ENCODE data around the gene CAMTA1.

Gene CAMTA1

GRCh38 chr1:7447093-7447492 is 661.8 kb downstream of the CAMTA1 start:
- H3K4me1 ChIP-seq (ENCODE audit: control insufficient read depth, insufficient read depth, low read length): 0 out of 2 replicates have a peak, but pooled peaks cover 8% of the 10 kb centered on the region
- no peaks in the 10 kb centered on the region for H3K9me3 ChIP-seq (ENCODE audit: control insufficient read depth, insufficient read depth, low read depth, low read length)
- no peak overlapping the region for H3K4me3 ChIP-seq (ENCODE audit: low read depth, low read length)
- no peak overlapping the region for H3K27ac ChIP-seq (ENCODE audit: low read depth, low read length)
- H3K9ac ChIP-seq (ENCODE audit: low read length): no peak overlapping the region
- H3K36me3 ChIP-seq (ENCODE audit: control insufficient read depth, insufficient read depth, low read length): no peaks in the 10 kb centered on the region
- no peaks in the 10 kb centered on the region for H3K27me3 ChIP-seq (ENCODE audit: control insufficient read depth, insufficient read depth, low read length)

DNA sequence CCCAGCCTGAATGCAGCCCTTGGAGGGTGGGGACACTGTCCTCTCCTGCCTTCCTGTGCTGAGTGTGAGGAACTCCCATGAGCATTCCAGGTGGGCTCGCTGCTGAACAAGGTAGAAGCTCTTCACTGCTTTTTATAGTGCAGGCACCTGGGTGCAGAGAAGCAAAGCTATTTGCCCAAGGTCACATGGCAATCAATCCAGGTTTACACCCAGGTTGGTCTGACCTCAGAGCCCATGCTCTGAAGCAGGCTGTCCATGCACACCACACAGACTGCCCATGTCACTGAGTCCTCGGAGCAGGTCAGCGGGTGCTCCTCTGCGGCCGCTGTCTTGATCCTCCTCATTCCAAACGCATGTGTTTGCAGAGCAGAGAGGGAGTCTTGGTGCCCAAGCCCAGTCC is 662.5 kb downstream of the CAMTA1 start:
- Histone ChIP-seq H3K9me3 (ENCODE audit: control insufficient read depth, insufficient read depth, low read depth, low read length) (no peaks in the 10 kb centered on the region), H3K36me3 (ENCODE audit: control insufficient read depth, insufficient read depth, low read length) (no peaks in the 10 kb centered on the region), H3K27ac (ENCODE audit: low read depth, low read length) (no peak overlapping the region), H3K27me3 (ENCODE audit: control insufficient read depth, insufficient read depth, low read length) (no peaks in the 10 kb centered on the region), H3K4me3 (ENCODE audit: low read depth, low read length) (no peak overlapping the region), H3K4me1 (ENCODE audit: control insufficient read depth, insufficient read depth, low read length) (0 out of 2 replicates have a peak, but pooled peaks cover 8% of the 10 kb centered on the region), H3K9ac (ENCODE audit: low read length) (no peak overlapping the region)

DNA sequence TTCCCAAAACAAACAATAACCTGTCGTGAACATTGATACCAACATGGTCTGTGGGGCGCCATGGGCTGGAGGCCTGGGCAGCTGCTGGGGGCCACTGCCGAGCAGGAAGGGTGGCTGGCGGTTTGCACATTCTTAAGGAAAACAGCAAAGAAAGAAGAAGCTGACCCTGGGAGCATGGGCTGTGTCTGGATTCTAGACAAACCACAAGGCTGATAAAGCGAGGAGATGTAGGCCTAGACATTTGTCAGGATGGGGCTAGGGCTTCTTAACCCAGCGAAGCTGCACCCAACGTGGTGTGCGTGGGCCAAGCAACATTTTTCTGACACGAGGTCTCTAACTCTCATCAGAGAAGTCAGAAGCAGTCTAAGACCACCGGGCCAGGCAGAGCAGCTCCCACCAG is 663.7 kb downstream of the CAMTA1 start:
- no peak overlapping the region for H3K27ac ChIP-seq (ENCODE audit: low read depth, low read length)
- 0 out of 2 replicates have a peak, but pooled peaks cover 8% of the 10 kb centered on the region for H3K4me1 ChIP-seq (ENCODE audit: control insufficient read depth, insufficient read depth, low read length)
- no peak overlapping the region for H3K9ac ChIP-seq (ENCODE audit: low read length)
- no peaks in the 10 kb centered on the region for H3K36me3 ChIP-seq (ENCODE audit: control insufficient read depth, insufficient read depth, low read length)
- no peaks in the 10 kb centered on the region for H3K27me3 ChIP-seq (ENCODE audit: control insufficient read depth, insufficient read depth, low read length)
- H3K9me3 ChIP-seq (ENCODE audit: control insufficient read depth, insufficient read depth, low read depth, low read length): no peaks in the 10 kb centered on the region
- H3K4me3 ChIP-seq (ENCODE audit: low read depth, low read length): no peak overlapping the region

DNA sequence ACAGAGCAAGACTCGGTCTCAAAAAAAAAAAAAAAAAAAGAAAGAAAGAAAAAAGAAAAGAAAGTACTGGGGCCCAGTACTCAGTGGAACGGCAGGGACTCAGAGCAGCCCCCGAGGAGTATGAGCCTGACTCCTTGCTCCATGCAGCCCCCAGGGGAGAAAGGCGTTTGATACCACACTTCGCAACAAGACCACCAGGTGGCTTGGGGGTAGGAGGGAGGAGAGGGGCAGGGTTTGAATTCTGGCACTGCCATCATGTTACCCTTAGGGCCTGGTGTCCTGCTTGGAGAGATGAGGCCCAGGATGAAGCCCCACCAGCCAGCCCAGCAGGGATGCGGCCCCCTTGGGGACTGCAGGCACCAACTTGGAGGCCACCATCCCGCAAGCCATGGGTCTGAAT is 664.5 kb downstream of the CAMTA1 start:
- H3K9me3 ChIP-seq (ENCODE audit: control insufficient read depth, insufficient read depth, low read depth, low read length): no peaks in the 10 kb centered on the region
- no peaks in the 10 kb centered on the region for H3K27me3 ChIP-seq (ENCODE audit: control insufficient read depth, insufficient read depth, low read length)
- H3K4me3 ChIP-seq (ENCODE audit: low read depth, low read length): no peak overlapping the region
- 0 out of 2 replicates have a peak, but pooled peaks cover 8% of the 10 kb centered on the region for H3K4me1 ChIP-seq (ENCODE audit: control insufficient read depth, insufficient read depth, low read length)
- H3K27ac ChIP-seq (ENCODE audit: low read depth, low read length): no peak overlapping the region
- no peaks in the 10 kb centered on the region for H3K36me3 ChIP-seq (ENCODE audit: control insufficient read depth, insufficient read depth, low read length)
- H3K9ac ChIP-seq (ENCODE audit: low read length): no peak overlapping the region

DNA sequence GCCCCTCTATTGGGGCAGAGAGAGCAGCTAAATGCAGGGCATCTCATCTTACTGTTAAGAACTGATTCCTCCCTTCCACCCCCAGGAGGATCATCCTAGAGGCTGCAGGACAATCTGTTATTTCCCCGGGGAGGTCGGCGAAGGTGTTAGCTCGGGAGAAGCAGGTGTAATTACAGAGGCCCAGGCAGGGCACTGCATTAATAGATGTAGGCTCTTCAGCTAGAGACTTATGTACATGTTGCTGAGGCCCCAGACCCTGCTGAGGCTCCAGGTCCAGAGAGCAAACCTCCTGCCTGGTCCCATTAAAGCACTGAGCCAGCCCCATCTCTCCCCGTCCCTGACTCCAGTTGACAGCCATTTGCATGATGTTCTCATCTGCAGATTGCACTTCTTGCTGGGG is 665.6 kb downstream of the CAMTA1 start:
- no peak overlapping the region for H3K27ac ChIP-seq (ENCODE audit: low read depth, low read length)

GRCh38 chr1:7453038-7453437 is 667.8 kb downstream of the CAMTA1 start:
- H3K9me3 ChIP-seq (ENCODE audit: control insufficient read depth, insufficient read depth, low read depth, low read length): no peaks in the 10 kb centered on the region
- H3K9ac ChIP-seq (ENCODE audit: low read length): no peak overlapping the region
- no peaks in the 10 kb centered on the region for H3K27me3 ChIP-seq (ENCODE audit: control insufficient read depth, insufficient read depth, low read length)
- no peak overlapping the region for H3K27ac ChIP-seq (ENCODE audit: low read depth, low read length)
- no peaks in the 10 kb centered on the region for H3K36me3 ChIP-seq (ENCODE audit: control insufficient read depth, insufficient read depth, low read length)
- no peak overlapping the region for H3K4me3 ChIP-seq (ENCODE audit: low read depth, low read length)
- H3K4me1 ChIP-seq (ENCODE audit: control insufficient read depth, insufficient read depth, low read length): peaks cover 21% of the 10 kb centered on the region

More for the DNA sequence above, 665.6 kb downstream of the CAMTA1 start:
- H3K9me3 ChIP-seq (ENCODE audit: control insufficient read depth, insufficient read depth, low read depth, low read length): no peaks in the 10 kb centered on the region
- H3K27me3 ChIP-seq (ENCODE audit: control insufficient read depth, insufficient read depth, low read length): no peaks in the 10 kb centered on the region
- H3K9ac ChIP-seq (ENCODE audit: low read length): no peak overlapping the region
- no peak overlapping the region for H3K4me3 ChIP-seq (ENCODE audit: low read depth, low read length)
- H3K36me3 ChIP-seq (ENCODE audit: control insufficient read depth, insufficient read depth, low read length): no peaks in the 10 kb centered on the region
- peaks cover 12% of the 10 kb centered on the region for H3K4me1 ChIP-seq (ENCODE audit: control insufficient read depth, insufficient read depth, low read length)

- no peaks in the 10 kb centered on the region for H3K9me3 ChIP-seq (ENCODE audit: control insufficient read depth, insufficient read depth, low read depth, low read length)
- no peaks in the 10 kb centered on the region for H3K36me3 ChIP-seq (ENCODE audit: control insufficient read depth, insufficient read depth, low read length)
- no peaks in the 10 kb centered on the region for H3K27me3 ChIP-seq (ENCODE audit: control insufficient read depth, insufficient read depth, low read length)
- H3K4me3 ChIP-seq (ENCODE audit: low read depth, low read length): no peak overlapping the region
- no peak overlapping the region for H3K9ac ChIP-seq (ENCODE audit: low read length)
- peaks cover 21% of the 10 kb centered on the region for H3K4me1 ChIP-seq (ENCODE audit: control insufficient read depth, insufficient read depth, low read length)
- no peak overlapping the region for H3K27ac ChIP-seq (ENCODE audit: low read depth, low read length)
These were observed 669.0 kb downstream of the CAMTA1 start for GRCh38 chr1:7454052-7454815.

GRCh38 chr1:7454895-7455784 is 669.9 kb downstream of the CAMTA1 start:
- no peak overlapping the region for H3K4me3 ChIP-seq (ENCODE audit: low read depth, low read length)
- H3K36me3 ChIP-seq (ENCODE audit: control insufficient read depth, insufficient read depth, low read length): no peaks in the 10 kb centered on the region
- no peaks in the 10 kb centered on the region for H3K9me3 ChIP-seq (ENCODE audit: control insufficient read depth, insufficient read depth, low read depth, low read length)
- no peaks in the 10 kb centered on the region for H3K27me3 ChIP-seq (ENCODE audit: control insufficient read depth, insufficient read depth, low read length)
- peaks cover 21% of the 10 kb centered on the region for H3K4me1 ChIP-seq (ENCODE audit: control insufficient read depth, insufficient read depth, low read length)
- H3K27ac ChIP-seq (ENCODE audit: low read depth, low read length): no peak overlapping the region
- no peak overlapping the region for H3K9ac ChIP-seq (ENCODE audit: low read length)

- H3K27me3 ChIP-seq (ENCODE audit: control insufficient read depth, insufficient read depth, low read length): no peaks in the 10 kb centered on the region
- H3K9me3 ChIP-seq (ENCODE audit: control insufficient read depth, insufficient read depth, low read depth, low read length): no peaks in the 10 kb centered on the region
- no peak overlapping the region for H3K27ac ChIP-seq (ENCODE audit: low read depth, low read length)
- H3K4me3 ChIP-seq (ENCODE audit: low read depth, low read length): no peak overlapping the region
- no peak overlapping the region for H3K9ac ChIP-seq (ENCODE audit: low read length)
- H3K4me1 ChIP-seq (ENCODE audit: control insufficient read depth, insufficient read depth, low read length): peaks cover 18% of the 10 kb centered on the region
- no peaks in the 10 kb centered on the region for H3K36me3 ChIP-seq (ENCODE audit: control insufficient read depth, insufficient read depth, low read length)
These were observed 670.8 kb downstream of the CAMTA1 start for GRCh38 chr1:7455796-7456721.

GRCh38 chr1:7456722-7457082 is 671.4 kb downstream of the CAMTA1 start:
- no peaks in the 10 kb centered on the region for H3K9me3 ChIP-seq (ENCODE audit: control insufficient read depth, insufficient read depth, low read depth, low read length)

More at GRCh38 chr1:7456722-7457082, 671.4 kb downstream of the CAMTA1 start:
- H3K4me1 ChIP-seq (ENCODE audit: control insufficient read depth, insufficient read depth, low read length): peaks cover 13% of the 10 kb centered on the region
- H3K4me3 ChIP-seq (ENCODE audit: low read depth, low read length): no peak overlapping the region
- no peaks in the 10 kb centered on the region for H3K27me3 ChIP-seq (ENCODE audit: control insufficient read depth, insufficient read depth, low read length)
- no peak overlapping the region for H3K27ac ChIP-seq (ENCODE audit: low read depth, low read length)
- no peak overlapping the region for H3K9ac ChIP-seq (ENCODE audit: low read length)
- no peaks in the 10 kb centered on the region for H3K36me3 ChIP-seq (ENCODE audit: control insufficient read depth, insufficient read depth, low read length)
